Measurements from ENCODE around the gene AEN.

- TF ChIP-seq CTCF (IDR thresholded peaks at IDR 0.05; ENCODE audit: extremely low read depth in 1 of 2, insufficient read depth in 1 of 2, low read depth in 1 of 2, low read length in 2 of 2) (no peak), POLR2AphosphoS5 (IDR thresholded peaks at IDR 0.05; ENCODE audit: insufficient read depth, low read depth, low read length) (no peak), EZH2 (IDR thresholded peaks at IDR 0.05; ENCODE audit: borderline replicate concordance, low read depth, low read length, severe bottlenecking) (no peak), POLR2A (IDR thresholded peaks at IDR 0.05; ENCODE audit: low read depth, low read length) (no peak), MAX (IDR thresholded peaks at IDR 0.05; ENCODE audit: insufficient read depth, insufficient read length) (no peak)
Measured at GRCh38 chr15:88629071-88629470, 7.9 kb downstream of the AEN start.
